Skeletal muscle tissue (tissue), 4 donors: ENCODE results near the gene NDUFA7. TPM values are rescaled to one million over a fixed set of nuclear protein-coding genes. Genes with fewer than 3 reads are reported as not detected.
"Not testable (repeated sequence)": the region's sequence is repeated elsewhere in the genome, so short reads cannot be mapped to it uniquely, and the experiment has no call there.

Experiments
- H3K27ac ChIP-seq: one replicate; pipeline ENCODE4 v1.7.0; 2013; ENCODE audit warnings: mild to moderate bottlenecking, low read depth, low read length, inconsistent platforms
- H3K27me3 ChIP-seq, 3 donors: one replicate each; pipeline ENCODE4 v1.7.0; 2013; ENCODE audit warnings: low read length in 3 of 3; ENCODE audit not compliant: control insufficient read depth in 3 of 3, insufficient read depth in 3 of 3
- H3K36me3 ChIP-seq, 3 donors: one replicate each; pipeline ENCODE4 v1.7.0; 2013; ENCODE audit warnings: low read length in 3 of 3; ENCODE audit not compliant: control insufficient read depth in 3 of 3, insufficient read depth in 3 of 3
- H3K4me1 ChIP-seq, 3 donors: one replicate each; pipeline ENCODE4 v1.7.0; 2013; ENCODE audit warnings: low read length in 3 of 3, mild to moderate bottlenecking in 3 of 3; ENCODE audit not compliant: control insufficient read depth in 3 of 3, insufficient read depth in 3 of 3
- H3K4me3 ChIP-seq, 3 donors: one replicate each; pipeline ENCODE4 v1.7.0; 2013; ENCODE audit warnings: low read length in 3 of 3
- H3K9ac ChIP-seq, 3 donors: one replicate each; pipeline ENCODE4 v1.7.0; 2013; ENCODE audit warnings: low read length in 3 of 3, mild to moderate bottlenecking in 3 of 3, moderate library complexity in 2 of 3, low read depth in 1 of 3
- H3K9me3 ChIP-seq, 3 donors: one replicate each; pipeline ENCODE4 v1.7.0; 2013; ENCODE audit warnings: low read length in 3 of 3; ENCODE audit not compliant: control insufficient read depth in 3 of 3
- total RNA-seq: library from RNA; depleted of rRNA; stranded (reverse); fragments of >200 nt; gene quantifications from one replicate; pipeline ENCODE4 v1.2.3, GENCODE V29; 2014
- donor health status: Osteomylitis.

The NDUFA7 gene
- total RNA-seq, 1 donor from 2014 or later: 21.4 TPM

- peak overlapping the region; percentile 32 for H3K27ac ChIP-seq
- H3K4me3 ChIP-seq: peak overlapping the region; percentile 86 to 96 (median 92)
- peak overlapping the region; percentile 48 to 86 (median 63) for H3K9ac ChIP-seq
- H3K9me3 ChIP-seq: no peaks in the 10 kb centered on the region
- peaks cover 23 to 39% (median 29%) of the 10 kb centered on the region in 3 donors for H3K4me1 ChIP-seq
- no peaks in the 10 kb centered on the region for H3K27me3 ChIP-seq
- H3K36me3 ChIP-seq: peaks cover 19 to 26% (median 25%) of the 10 kb centered on the region in 3 donors
Measured at GRCh38 chr19:8307400-8307964, 13.7 kb downstream of the NDUFA7 start.

GRCh38 chr19:8306235-8307054 is 14.7 kb downstream of the NDUFA7 start:
- Histone ChIP-seq H3K9ac (peak overlapping the region in 1 of 3 donors; percentile 33), H3K4me3 (peak overlapping the region in 1 of 3 donors; percentile 35), H3K27me3 (no peaks in the 10 kb centered on the region), H3K9me3 (no peaks in the 10 kb centered on the region), H3K4me1 (peaks cover 20 to 30% (median 27%) of the 10 kb centered on the region in 3 donors), H3K36me3 (peaks cover 19 to 25% (median 20%) of the 10 kb centered on the region in 3 donors), H3K27ac (no peak overlapping the region)

GRCh38 chr19:8305798-8306197 is 15.4 kb downstream of the NDUFA7 start:
- Histone ChIP-seq H3K27ac (no peak overlapping the region), H3K9me3 (no peaks in the 10 kb centered on the region), H3K36me3 (peaks cover 15 to 20% (median 16%) of the 10 kb centered on the region in 3 donors), H3K27me3 (no peaks in the 10 kb centered on the region), H3K4me1 (peaks cover 19 to 29% (median 27%) of the 10 kb centered on the region in 3 donors), H3K9ac (no peak overlapping the region), H3K4me3 (no peak overlapping the region)

- Histone ChIP-seq H3K36me3 (peaks cover 11 to 15% (median 14%) of the 10 kb centered on the region in 3 donors), H3K9me3 (no peaks in the 10 kb centered on the region), H3K4me3 (no peak overlapping the region), H3K4me1 (peaks cover 19 to 29% (median 27%) of the 10 kb centered on the region in 3 donors), H3K27ac (no peak overlapping the region), H3K27me3 (no peaks in the 10 kb centered on the region), H3K9ac (no peak overlapping the region)
Measured at GRCh38 chr19:8304841-8305621, 16.1 kb downstream of the NDUFA7 start.

- Histone ChIP-seq H3K4me1 (peaks cover 11 to 17% (median 11%) of the 10 kb centered on the region in 3 donors), H3K27ac (no peak overlapping the region), H3K36me3 (peaks cover 4 to 8% (median 8%) of the 10 kb centered on the region in 3 donors), H3K27me3 (no peaks in the 10 kb centered on the region), H3K9ac (no peak overlapping the region), H3K4me3 (no peak overlapping the region), H3K9me3 (no peaks in the 10 kb centered on the region)
Measured at GRCh38 chr19:8302734-8303133, 18.4 kb downstream of the NDUFA7 start.

- H3K27ac ChIP-seq: no peak overlapping the region
- H3K9me3 ChIP-seq: no peaks in the 10 kb centered on the region
- peaks cover 4 to 8% (median 8%) of the 10 kb centered on the region in 3 donors for H3K36me3 ChIP-seq
Measured at GRCh38 chr19:8302357-8302691, 18.9 kb downstream of the NDUFA7 start.

GRCh38 chr19:8291337-8291736 is 29.8 kb downstream of the NDUFA7 start:
- H3K9me3 ChIP-seq, H3K27ac ChIP-seq, H3K4me3 ChIP-seq, H3K36me3 ChIP-seq, H3K27me3 ChIP-seq, H3K9ac ChIP-seq, H3K4me1 ChIP-seq: not testable (repeated sequence)

More at GRCh38 chr19:8302357-8302691, 18.9 kb downstream of the NDUFA7 start:
- H3K4me1 ChIP-seq: peaks cover 6 to 13% (median 7%) of the 10 kb centered on the region in 3 donors
- H3K27me3 ChIP-seq: no peaks in the 10 kb centered on the region
- no peak overlapping the region for H3K9ac ChIP-seq
- H3K4me3 ChIP-seq: no peak overlapping the region

GRCh38 chr19:8276508-8276907 is 44.7 kb downstream of the NDUFA7 start:
- H3K4me1 ChIP-seq, H3K27me3 ChIP-seq, H3K9me3 ChIP-seq, H3K36me3 ChIP-seq, H3K27ac ChIP-seq, H3K4me3 ChIP-seq, H3K9ac ChIP-seq: not testable (repeated sequence)

GRCh38 chr19:8269724-8270123 is 51.5 kb downstream of the NDUFA7 start:
- no peak overlapping the region for H3K4me3 ChIP-seq
- no peaks in the 10 kb centered on the region for H3K36me3 ChIP-seq
- no peaks in the 10 kb centered on the region for H3K27me3 ChIP-seq
- no peak overlapping the region for H3K27ac ChIP-seq
- H3K4me1 ChIP-seq: peaks cover 7 to 8% (median 8%) of the 10 kb centered on the region in 3 donors
- H3K9me3 ChIP-seq: no peaks in the 10 kb centered on the region
- peak overlapping the region in 1 of 3 donors; percentile 75 for H3K9ac ChIP-seq
